DOHH2 (cell line): Measurements from ENCODE around the gene ACIN1.

Source experiments
- H3F3A ChIP-seq: fragments of 200-600 bp; sonication (generic), shearing (Covaris generic); 2 replicates; pipeline ENCODE4 v1.6.0; 2016; ENCODE audit warnings: antibody characterized with exemption, mild to moderate bottlenecking; ENCODE audit not compliant: control insufficient read depth, insufficient read depth
- H3K27ac ChIP-seq: fragments of 200-600 bp; sonication (generic); 2 replicates; pipeline ENCODE4 v1.5.1; 2014; ENCODE audit warnings: low read depth, mild to moderate bottlenecking, low read length, moderate library complexity
- H3K27me3 ChIP-seq: fragments of 200-600 bp; sonication (generic); 2 replicates; pipeline ENCODE4 v1.6.1; 2014; ENCODE audit warnings: mild to moderate bottlenecking, low read length, mixed read lengths; ENCODE audit not compliant: control insufficient read depth
- H3K36me3 ChIP-seq: fragments of 200-600 bp; sonication (generic); 2 replicates; pipeline ENCODE4 v1.6.1; 2014; ENCODE audit warnings: mild to moderate bottlenecking, low read length, moderate library complexity, mixed read lengths; ENCODE audit not compliant: control insufficient read depth
- H3K4me1 ChIP-seq: fragments of 200-600 bp; sonication (generic); 2 replicates; pipeline ENCODE4 v1.6.1; 2014; ENCODE audit warnings: mild to moderate bottlenecking, low read length, mixed read lengths; ENCODE audit not compliant: control insufficient read depth
- H3K4me2 ChIP-seq: fragments of 200-600 bp; sonication (generic); 2 replicates; pipeline ENCODE4 v1.6.0; 2014; ENCODE audit warnings: mild to moderate bottlenecking, low read length, moderate library complexity
- H3K4me3 ChIP-seq: fragments of 200-600 bp; sonication (generic); 2 replicates; pipeline ENCODE4 v1.5.1; 2014; ENCODE audit warnings: mild to moderate bottlenecking, low read length, mixed read lengths
- H3K79me2 ChIP-seq: fragments of 200-600 bp; sonication (generic); 2 replicates; pipeline ENCODE4 v1.6.1; 2014; ENCODE audit warnings: mild to moderate bottlenecking, low read length, mixed read lengths; ENCODE audit not compliant: control insufficient read depth
- H3K9me2 ChIP-seq: fragments of 200-600 bp; sonication (generic); replicated peaks from 2 replicates; pipeline ENCODE4 v1.6.1; 2014; ENCODE audit warnings: mild to moderate bottlenecking, low read length, mixed read lengths; ENCODE audit not compliant: control insufficient read depth
- H3K9me3 ChIP-seq: fragments of 200-600 bp; sonication (generic); 2 replicates; pipeline ENCODE4 v1.6.1; 2014; ENCODE audit warnings: antibody characterized with exemption, low read length, mixed read lengths; ENCODE audit not compliant: control insufficient read depth, insufficient read depth
- H4K20me1 ChIP-seq: fragments of 200-600 bp; sonication (generic); 2 replicates; pipeline ENCODE4 v1.6.0; 2014; ENCODE audit warnings: low read depth, mild to moderate bottlenecking, antibody characterized with exemption, low read length, moderate library complexity; ENCODE audit not compliant: control insufficient read depth, insufficient read depth
- EZH2phosphoT487 ChIP-seq: fragments of 200-600 bp; sonication (generic); IDR thresholded peaks from 2 replicates; pipeline ENCODE4 v1.6.1; 2017; ENCODE audit warnings: borderline replicate concordance, mild to moderate bottlenecking, antibody characterized with exemption, low read length, moderate library complexity, mixed read lengths
- TF ChIP-seq, protein P1 (sequence below): fragments of 200-600 bp; sonication (generic); IDR thresholded peaks from one replicate; pipeline ENCODE4 v1.5.1; 2014; ENCODE audit warnings: antibody characterized with exemption, mild to moderate bottlenecking, low read depth, low read length; ENCODE audit not compliant: poor library complexity, severe bottlenecking

The ACIN1 gene

DNA sequence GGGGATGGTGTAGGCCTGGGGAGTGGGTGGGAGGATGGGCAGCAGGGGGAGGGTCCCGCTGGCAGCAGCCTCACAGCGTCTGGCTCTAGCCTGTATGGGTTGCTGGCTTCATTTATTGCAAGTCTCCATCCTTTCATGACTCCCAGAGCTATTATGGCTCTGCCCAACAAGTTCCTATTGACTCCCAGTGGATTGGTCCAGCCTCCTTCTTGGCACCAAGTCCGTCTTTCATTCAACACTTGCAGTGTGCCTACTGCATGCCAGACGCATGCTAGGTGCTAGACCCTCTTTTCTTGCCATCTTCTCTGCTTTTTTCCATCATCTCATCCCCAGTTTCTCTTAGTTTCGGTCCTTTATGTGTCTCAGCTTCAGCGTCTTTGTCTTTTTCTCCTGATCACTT is 51.8 kb downstream of the ACIN1 start:
- Histone ChIP-seq H4K20me1 (no peaks in the 10 kb centered on the region), H3K9me2 (no peaks in the 10 kb centered on the region), H3K4me3 (no peak overlapping the region), H3K27me3 (no peaks in the 10 kb centered on the region), H3K36me3 (no peaks in the 10 kb centered on the region), H3K79me2 (no peaks in the 10 kb centered on the region), H3K27ac (no peak overlapping the region), H3F3A (no peaks in the 10 kb centered on the region), H3K9me3 (no peaks in the 10 kb centered on the region), H3K4me2 (no peak overlapping the region), H3K4me1 (no peaks in the 10 kb centered on the region)
- TF ChIP-seq, protein P1, sequence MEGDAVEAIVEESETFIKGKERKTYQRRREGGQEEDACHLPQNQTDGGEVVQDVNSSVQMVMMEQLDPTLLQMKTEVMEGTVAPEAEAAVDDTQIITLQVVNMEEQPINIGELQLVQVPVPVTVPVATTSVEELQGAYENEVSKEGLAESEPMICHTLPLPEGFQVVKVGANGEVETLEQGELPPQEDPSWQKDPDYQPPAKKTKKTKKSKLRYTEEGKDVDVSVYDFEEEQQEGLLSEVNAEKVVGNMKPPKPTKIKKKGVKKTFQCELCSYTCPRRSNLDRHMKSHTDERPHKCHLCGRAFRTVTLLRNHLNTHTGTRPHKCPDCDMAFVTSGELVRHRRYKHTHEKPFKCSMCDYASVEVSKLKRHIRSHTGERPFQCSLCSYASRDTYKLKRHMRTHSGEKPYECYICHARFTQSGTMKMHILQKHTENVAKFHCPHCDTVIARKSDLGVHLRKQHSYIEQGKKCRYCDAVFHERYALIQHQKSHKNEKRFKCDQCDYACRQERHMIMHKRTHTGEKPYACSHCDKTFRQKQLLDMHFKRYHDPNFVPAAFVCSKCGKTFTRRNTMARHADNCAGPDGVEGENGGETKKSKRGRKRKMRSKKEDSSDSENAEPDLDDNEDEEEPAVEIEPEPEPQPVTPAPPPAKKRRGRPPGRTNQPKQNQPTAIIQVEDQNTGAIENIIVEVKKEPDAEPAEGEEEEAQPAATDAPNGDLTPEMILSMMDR, result no peak
- no peak for TF ChIP-seq EZH2phosphoT487

DNA sequence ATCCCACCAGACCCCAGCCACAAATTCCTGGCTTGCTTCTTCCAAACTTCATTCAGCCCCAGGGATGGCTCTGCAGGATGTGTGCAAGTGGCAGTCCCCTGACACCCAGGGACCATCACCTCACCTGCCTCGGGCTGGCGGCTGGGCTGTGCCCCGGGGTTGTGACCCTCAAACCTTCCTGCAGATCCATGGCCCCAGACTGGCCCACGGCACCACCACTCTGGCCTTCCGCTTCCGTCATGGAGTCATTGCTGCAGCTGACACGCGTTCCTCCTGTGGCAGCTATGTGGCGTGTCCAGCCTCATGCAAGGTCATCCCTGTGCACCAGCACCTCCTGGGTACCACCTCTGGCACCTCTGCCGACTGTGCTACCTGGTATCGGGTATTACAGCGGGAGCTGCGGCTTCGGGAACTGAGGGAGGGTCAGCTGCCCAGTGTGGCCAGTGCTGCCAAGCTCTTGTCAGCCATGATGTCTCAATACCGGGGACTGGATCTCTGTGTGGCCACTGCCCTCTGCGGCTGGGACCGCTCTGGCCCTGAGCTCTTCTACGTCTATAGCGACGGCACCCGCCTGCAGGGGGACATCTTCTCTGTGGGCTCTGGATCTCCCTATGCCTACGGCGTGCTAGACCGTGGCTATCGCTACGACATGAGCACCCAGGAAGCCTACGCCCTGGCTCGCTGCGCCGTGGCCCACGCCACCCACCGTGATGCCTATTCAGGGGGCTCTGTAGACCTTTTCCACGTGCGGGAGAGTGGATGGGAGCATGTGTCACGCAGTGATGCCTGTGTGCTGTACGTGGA is 52.6 kb downstream of the ACIN1 start, which contains the start of gene PSMB11:
Gene PSMB11 (plus strand): TSS at position 51 of the 804 bp plus-strand sequence. CDS start 14 bp downstream, at position 65.
- no peaks in the 10 kb centered on the region for H3K4me1 ChIP-seq
- H4K20me1 ChIP-seq, result no peaks in the 10 kb centered on the region
- no peaks in the 10 kb centered on the region for H3K9me2 ChIP-seq
- no peak within 1 kb of the TSS for H3K4me3 ChIP-seq
- no peak for TF ChIP-seq EZH2phosphoT487
- TF ChIP-seq, protein P1, result no peak
- H3K27ac ChIP-seq, result no peak within 1 kb of the TSS
- H3K4me2 ChIP-seq, result no peak within 1 kb of the TSS
- H3K27me3 ChIP-seq, result no peaks in the 10 kb centered on the region
- no peaks in the 10 kb centered on the region for H3F3A ChIP-seq
- no peaks in the 10 kb centered on the region for H3K36me3 ChIP-seq
- no peaks in the 10 kb centered on the region for H3K9me3 ChIP-seq
- no peaks in the 10 kb centered on the region for H3K79me2 ChIP-seq

DNA sequence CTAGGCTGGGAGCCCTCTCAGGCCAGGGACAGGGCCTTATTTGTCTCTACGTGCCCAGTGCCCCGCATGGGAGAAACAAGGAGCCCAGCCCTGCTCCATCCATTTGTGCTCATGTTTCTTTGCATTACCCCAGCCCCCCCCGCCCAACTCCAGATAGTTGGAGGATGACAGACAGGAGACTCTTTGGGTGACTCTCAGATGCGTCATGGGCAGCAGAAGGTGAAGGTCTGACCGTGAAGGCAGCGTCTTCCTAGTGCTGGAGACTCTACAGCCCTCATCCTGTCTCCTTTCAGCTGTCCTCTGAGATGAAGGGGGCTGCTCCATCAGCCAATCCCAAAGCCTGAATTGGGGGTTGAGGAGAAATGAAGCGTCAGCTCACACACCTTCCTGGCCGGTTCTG is 53.2 kb downstream of the ACIN1 start:
- H4K20me1 ChIP-seq, result no peaks in the 10 kb centered on the region
- no peak overlapping the region for H3K4me2 ChIP-seq
- no peaks in the 10 kb centered on the region for H3K4me1 ChIP-seq
- no peak overlapping the region for H3K27ac ChIP-seq
- no peak overlapping the region for H3K4me3 ChIP-seq
- H3F3A ChIP-seq, result no peaks in the 10 kb centered on the region
- H3K9me3 ChIP-seq, result no peaks in the 10 kb centered on the region
- no peaks in the 10 kb centered on the region for H3K27me3 ChIP-seq
- H3K79me2 ChIP-seq, result no peaks in the 10 kb centered on the region
- no peaks in the 10 kb centered on the region for H3K36me3 ChIP-seq
- TF ChIP-seq, protein P1, result no peak
- TF ChIP-seq EZH2phosphoT487, result no peak
- H3K9me2 ChIP-seq, result no peaks in the 10 kb centered on the region
